Neuronal stem cell (in vitro differentiated cells): ENCODE data around the gene BICRA.
A peak's percentile ranks its signal among the peaks of the same experiment; 100 is the strongest.
"Not testable (repeated sequence)": the region's sequence is repeated elsewhere in the genome, so short reads cannot be mapped to it uniquely, and the experiment has no call there.

Experiments
- DNase-seq: peaks from one replicate; pipeline ENCODE4 v3.0.0-alpha.2; 2013; ENCODE audit warnings: low spot score
- H2AFZ ChIP-seq: one replicate; pipeline ENCODE4 v1.6.1; 2013; ENCODE audit warnings: mild to moderate bottlenecking, low read length, inconsistent platforms
- H2AK5ac ChIP-seq: 2 replicates; pipeline ENCODE4 v1.6.1; 2013; ENCODE audit warnings: low read depth, mild to moderate bottlenecking, inconsistent platforms, low read length, moderate library complexity, mixed read lengths
- H2BK120ac ChIP-seq: 2 replicates; pipeline ENCODE4 v1.6.1; 2013; ENCODE audit warnings: low read depth, mild to moderate bottlenecking, inconsistent platforms, low read length, moderate library complexity, mixed read lengths
- H2BK12ac ChIP-seq: one replicate; pipeline ENCODE4 v1.6.1; 2013; ENCODE audit warnings: low read length, inconsistent platforms
- H2BK15ac ChIP-seq: 2 replicates; pipeline ENCODE4 v1.6.1; 2013; ENCODE audit warnings: mild to moderate bottlenecking, low read length, inconsistent platforms, mixed read lengths
- H2BK5ac ChIP-seq: one replicate; pipeline ENCODE4 v1.6.1; 2013; ENCODE audit warnings: inconsistent platforms, mild to moderate bottlenecking, low read length, moderate library complexity
- H3K14ac ChIP-seq: one replicate; pipeline ENCODE4 v1.6.1; 2013; ENCODE audit warnings: low read length, inconsistent platforms
- H3K18ac ChIP-seq: 2 replicates; pipeline ENCODE4 v1.6.1; 2013; ENCODE audit warnings: low read length, inconsistent platforms
- H3K23ac ChIP-seq: 2 replicates; pipeline ENCODE4 v1.6.1; 2013; ENCODE audit warnings: low read depth, mild to moderate bottlenecking, mixed read lengths, low read length, inconsistent platforms; ENCODE audit not compliant: poor library complexity
- H3K27ac ChIP-seq: replicated peaks from 3 replicates; pipeline ENCODE4 v1.5.1; 2013; ENCODE audit warnings: low read length, inconsistent platforms
- H3K27me3 ChIP-seq, 3 experiments: 2 replicates each; pipeline ENCODE4 v1.6.1; 2013; ENCODE audit warnings: low read length in 3 of 3, mild to moderate bottlenecking in 2 of 3, inconsistent platforms in 1 of 3, low read depth in 1 of 3, mixed read lengths in 1 of 3, moderate library complexity in 1 of 3; ENCODE audit not compliant: control insufficient read depth in 3 of 3, insufficient read depth in 3 of 3
- H3K36me3 ChIP-seq, 2 donors: replicated peaks in 1 of 2; 2 replicates each; pipeline ENCODE4 v1.6.1; 2013; ENCODE audit warnings: low read length in 2 of 2; ENCODE audit not compliant: control insufficient read depth in 2 of 2, insufficient read depth in 2 of 2
- H3K4ac ChIP-seq: 2 replicates; pipeline ENCODE4 v1.6.1; 2013; ENCODE audit warnings: inconsistent platforms, mild to moderate bottlenecking, low read length, moderate library complexity
- H3K4me1 ChIP-seq, 2 donors: 1 replicate in 1 of 2; 2 replicates in 1 of 2; pipeline ENCODE4 v1.6.1; 2013; ENCODE audit warnings: low read length in 2 of 2, low read depth in 1 of 2; ENCODE audit not compliant: control insufficient read depth in 2 of 2, insufficient read depth in 1 of 2
- H3K4me2 ChIP-seq: one replicate; pipeline ENCODE4 v1.6.1; 2013; ENCODE audit warnings: mild to moderate bottlenecking, low read length, inconsistent platforms; ENCODE audit not compliant: insufficient read depth, poor library complexity, severe bottlenecking
- H3K4me3 ChIP-seq, 2 donors: 2 replicates each; pipeline ENCODE4 v1.5.1; 2013; ENCODE audit warnings: low read length in 2 of 2, mild to moderate bottlenecking in 2 of 2, inconsistent platforms in 1 of 2, moderate library complexity in 1 of 2
- H3K79me1 ChIP-seq: one replicate; pipeline ENCODE4 v1.6.1; 2013; ENCODE audit warnings: low read depth, mild to moderate bottlenecking, inconsistent platforms, low read length, moderate library complexity
- H3K9ac ChIP-seq: one replicate; pipeline ENCODE4 v1.6.1; 2013; ENCODE audit warnings: mild to moderate bottlenecking, low read depth, low read length, inconsistent platforms; ENCODE audit not compliant: poor library complexity
- H3K9me3 ChIP-seq, 2 donors: replicated peaks in 1 of 2; 2 replicates each; pipeline versions ENCODE3 to v1.6.1; 2013; ENCODE audit warnings: low read length in 2 of 2, mild to moderate bottlenecking in 2 of 2, inconsistent platforms in 1 of 2, low read depth in 1 of 2, mixed read lengths in 1 of 2, moderate library complexity in 1 of 2; ENCODE audit not compliant: control insufficient read depth in 2 of 2, insufficient read depth in 1 of 2
- H4K8ac ChIP-seq: one replicate; pipeline ENCODE4 v1.6.1; 2013; ENCODE audit warnings: low read depth, mild to moderate bottlenecking, inconsistent platforms, low read length, moderate library complexity
- H4K91ac ChIP-seq: one replicate; pipeline ENCODE4 v1.6.1; 2013; ENCODE audit warnings: low read length, low read depth, mild to moderate bottlenecking, inconsistent platforms; ENCODE audit not compliant: poor library complexity
- WGBS, 2 donors: extraction: QIAGEN DNeasy Blood & Tissue Kit; methylation state at CpG; one replicate each; pipeline ENCODE4 v1.1.7; 2013; ENCODE audit warnings: missing lambda C conversion rate in 2 of 2, mixed read lengths in 1 of 2; ENCODE audit not compliant: insufficient read length in 2 of 2, insufficient replicate concordance in 1 of 2; ENCODE audit errors: extremely low coverage in 2 of 2; 5-methylcytosine and 5-hydroxymethylcytosine counted together

BICRA gene

GRCh38 chr19:47599671-47600245, 9.2 kb upstream of the BICRA start:
- Histone ChIP-seq H3K4me3 (peak overlapping the region; percentile 69 to 74), H3K4me2 (peak overlapping the region; percentile 33), H2AFZ (peak overlapping the region; percentile 85), H3K18ac (peak overlapping the region; percentile 76), H3K23ac (peak overlapping the region; percentile 60), H2BK15ac (peak overlapping the region; percentile 85)
- H3K9ac ChIP-seq, H2BK5ac ChIP-seq, H3K36me3 ChIP-seq, H2BK12ac ChIP-seq, H3K4me1 ChIP-seq, H2BK120ac ChIP-seq, H4K91ac ChIP-seq, H3K4ac ChIP-seq, H4K8ac ChIP-seq, H3K27ac ChIP-seq, H3K27me3 ChIP-seq, DNase-seq, H2AK5ac ChIP-seq, H3K9me3 ChIP-seq, H3K14ac ChIP-seq, H3K79me1 ChIP-seq: not testable (repeated sequence)
- no CpG with 5 or more reads among the region's 25 CpGs for WGBS, 2 donors

- Histone ChIP-seq H3K9me3 (no peaks in the 10 kb centered on the region), H2BK12ac (no peak overlapping the region), H3K18ac (peak overlapping the region; percentile 89), H3K4me1 (peaks cover 0 to 7% of the 10 kb centered on the region in 2 donors), H3K4ac (no peak overlapping the region), H3K27ac (peak overlapping the region; percentile 82), H3K79me1 (no peaks in the 10 kb centered on the region), H3K23ac (peak overlapping the region; percentile 99), H2BK15ac (peak overlapping the region; percentile 85), H4K8ac (no peak overlapping the region), H3K4me2 (peak overlapping the region; percentile 64), H4K91ac (no peak overlapping the region), H3K36me3 (no peaks in the 10 kb centered on the region), H3K9ac (no peak overlapping the region), H2BK5ac (peak overlapping the region; percentile 19), H2BK120ac (no peak overlapping the region), H2AK5ac (peak overlapping the region; percentile 89), H3K27me3 (no peaks in the 10 kb centered on the region), H3K4me3 (peak overlapping the region; percentile 69 to 78), H2AFZ (peak overlapping the region; percentile 85), H3K14ac (no peak overlapping the region)
- no CpG with 5 or more reads among the region's 77 CpGs for WGBS, 2 donors
- DNase-seq, result peak; percentile 99
These were observed 8.4 kb upstream of the BICRA start for GRCh38 chr19:47600246-47601179.

- Histone ChIP-seq H2BK12ac (no peak overlapping the region), H2BK120ac (no peak overlapping the region), H3K27me3 (no peaks in the 10 kb centered on the region), H3K14ac (no peak overlapping the region), H4K8ac (no peak overlapping the region), H3K36me3 (no peaks in the 10 kb centered on the region), H3K23ac (no peak overlapping the region), H2BK5ac (no peak overlapping the region), H2BK15ac (peak overlapping the region; percentile 5), H4K91ac (no peak overlapping the region), H3K79me1 (no peaks in the 10 kb centered on the region), H3K4me2 (peak overlapping the region; percentile 64), H3K27ac (no peak overlapping the region), H3K4me1 (peaks cover 0 to 7% of the 10 kb centered on the region in 2 donors), H3K4me3 (peak overlapping the region; percentile 44 to 69), H3K9ac (no peak overlapping the region), H3K4ac (no peak overlapping the region), H3K18ac (peak overlapping the region; percentile 46), H3K9me3 (no peaks in the 10 kb centered on the region), H2AFZ (no peak overlapping the region), H2AK5ac (peak overlapping the region; percentile 13)
- DNase-seq, result no peak
- WGBS, 2 donors, result no CpG with 5 or more reads among the region's 17 CpGs
These were observed 7.6 kb upstream of the BICRA start for GRCh38 chr19:47601180-47601904.
